Large intestine (tissue), 3 donors: ENCODE results near the gene STK32C. TPM values are rescaled to one million over a fixed set of nuclear protein-coding genes. Genes with fewer than 3 reads are reported as not detected.

Experiments used
- DNase-seq, 2 donors: peaks; one replicate each; pipeline versions ENCODE4 v3.0.0 to v3.0.0-alpha.2; 2013
- H3K27ac ChIP-seq: one replicate; pipeline ENCODE4 v1.5.1; 2013; ENCODE audit warnings: low read length
- H3K27me3 ChIP-seq: 2 replicates; pipeline ENCODE4 v1.6.1; 2013; ENCODE audit warnings: low read length; ENCODE audit not compliant: control insufficient read depth, insufficient read depth
- H3K36me3 ChIP-seq: 2 replicates; pipeline ENCODE4 v1.6.1; 2013; ENCODE audit warnings: low read length; ENCODE audit not compliant: control insufficient read depth, insufficient read depth
- H3K4me1 ChIP-seq: one replicate; pipeline ENCODE4 v1.6.1; 2013; ENCODE audit warnings: low read length; ENCODE audit not compliant: control insufficient read depth, insufficient read depth
- H3K4me3 ChIP-seq: one replicate; pipeline ENCODE4 v1.5.1; 2013; ENCODE audit warnings: low read length
- H3K9me3 ChIP-seq: one replicate; pipeline ENCODE4 v1.6.1; 2013; ENCODE audit warnings: mild to moderate bottlenecking, low read depth, low read length, moderate library complexity; ENCODE audit not compliant: control insufficient read depth
- WGBS: methylation state at CpG from one replicate; pipeline ENCODE4 v1.1.5; 2013; ENCODE audit warnings: low lambda C conversion rate; ENCODE audit not compliant: insufficient coverage; 5-methylcytosine and 5-hydroxymethylcytosine counted together
- polyA plus RNA-seq: library from polyadenylated mRNA; unstranded; fragments of 120-200 nt; gene quantifications from one replicate; pipeline ENCODE4 v1.2.1, GENCODE V29; 2013

Gene STK32C
- polyA plus RNA-seq, 1 donor, result 16.2 TPM

DNA sequence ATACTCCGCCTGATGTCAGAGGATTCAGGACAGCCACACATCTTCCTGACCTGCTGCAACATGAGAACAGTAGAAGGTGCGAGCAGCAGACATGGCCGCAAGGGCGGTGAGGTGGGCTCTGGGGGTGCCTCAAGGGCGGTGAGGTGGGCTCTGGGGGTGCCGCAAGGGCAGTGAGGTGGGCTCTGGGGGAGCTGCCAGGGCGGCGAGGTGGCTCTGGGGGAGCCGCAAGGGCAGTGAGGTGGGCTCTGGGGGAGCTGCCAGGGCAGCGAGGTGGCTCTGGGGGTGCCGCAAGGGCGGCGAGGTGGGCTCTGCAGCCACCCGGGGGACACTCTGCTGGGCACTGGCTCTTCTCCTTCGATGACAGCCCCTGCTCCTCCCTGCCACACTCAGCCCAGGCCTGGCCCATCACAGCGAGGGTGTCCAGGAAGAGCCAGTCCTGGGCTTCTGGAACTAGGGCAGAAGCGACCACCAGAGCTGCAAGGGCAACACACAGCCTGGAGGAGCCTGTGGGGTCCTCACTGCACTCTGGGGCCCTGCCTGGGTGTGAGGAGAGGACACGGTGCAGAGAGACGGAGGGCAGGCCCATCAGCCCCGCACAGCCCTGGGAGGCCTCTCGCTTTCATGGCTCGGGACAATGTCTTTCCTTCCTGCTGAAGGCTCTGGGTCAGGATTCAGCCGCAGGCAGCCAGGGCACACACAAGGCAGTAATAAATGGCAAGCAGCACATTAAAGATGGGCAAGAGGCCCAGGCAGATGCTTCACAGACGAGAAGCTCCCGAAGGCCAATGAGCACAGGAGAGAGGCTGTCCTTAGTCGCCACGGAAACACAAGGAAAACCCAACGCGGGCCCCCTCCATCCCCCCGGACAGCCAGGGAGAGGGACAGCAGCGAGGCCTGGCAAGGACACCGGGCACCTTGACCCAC lies 42.5 kb downstream of the STK32C start:
- no peak overlapping the region for H3K27ac ChIP-seq
- peaks cover 4% of the 10 kb centered on the region for H3K4me1 ChIP-seq
- DNase-seq, result peak in 1 of 2 donors; percentile 34
- peaks cover 8% of the 10 kb centered on the region for H3K27me3 ChIP-seq
- no peak overlapping the region for H3K4me3 ChIP-seq
- H3K36me3 ChIP-seq, result no peaks in the 10 kb centered on the region
- no CpG with 5 or more reads among the region's 32 CpGs for WGBS
- H3K9me3 ChIP-seq, result no peaks in the 10 kb centered on the region

DNA sequence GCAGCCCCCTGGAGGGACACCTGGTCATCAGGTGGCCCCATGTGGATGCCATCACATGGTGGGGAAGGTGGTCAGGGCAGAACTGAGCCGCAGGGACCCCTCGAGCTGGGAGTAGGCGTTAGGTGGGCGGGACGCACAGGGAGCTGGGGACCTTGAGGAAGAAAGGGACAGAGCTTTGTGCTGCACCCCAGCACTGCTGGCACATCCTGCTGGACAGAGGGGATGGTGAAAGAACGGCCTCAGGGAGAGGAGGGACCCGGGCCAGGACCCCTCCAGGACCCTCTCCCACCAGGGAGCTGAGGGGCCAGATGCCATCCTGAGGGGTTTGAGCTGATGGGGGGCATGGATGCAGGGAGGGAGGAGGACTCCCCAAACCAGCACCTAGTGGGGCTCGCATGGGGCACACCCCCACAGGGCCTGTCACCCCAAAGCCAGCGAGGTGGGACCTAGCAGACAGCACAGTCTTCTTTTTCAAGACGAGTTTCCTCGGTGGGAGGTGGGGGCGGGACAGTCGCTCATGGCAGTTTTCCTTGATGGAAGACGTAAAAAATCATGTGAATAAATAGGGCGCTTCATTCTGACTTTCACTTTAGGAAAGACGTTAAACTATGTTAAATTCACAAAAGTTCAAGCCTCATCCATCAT lies 43.3 kb downstream of the STK32C start:
- H3K36me3 ChIP-seq, result no peaks in the 10 kb centered on the region
- DNase-seq, result no peak
- H3K27me3 ChIP-seq, result peaks cover 8% of the 10 kb centered on the region
- H3K27ac ChIP-seq, result no peak overlapping the region
- H3K4me3 ChIP-seq, result no peak overlapping the region
- no CpG with 5 or more reads among the region's 16 CpGs for WGBS
- peaks cover 4% of the 10 kb centered on the region for H3K4me1 ChIP-seq
- no peaks in the 10 kb centered on the region for H3K9me3 ChIP-seq

DNA sequence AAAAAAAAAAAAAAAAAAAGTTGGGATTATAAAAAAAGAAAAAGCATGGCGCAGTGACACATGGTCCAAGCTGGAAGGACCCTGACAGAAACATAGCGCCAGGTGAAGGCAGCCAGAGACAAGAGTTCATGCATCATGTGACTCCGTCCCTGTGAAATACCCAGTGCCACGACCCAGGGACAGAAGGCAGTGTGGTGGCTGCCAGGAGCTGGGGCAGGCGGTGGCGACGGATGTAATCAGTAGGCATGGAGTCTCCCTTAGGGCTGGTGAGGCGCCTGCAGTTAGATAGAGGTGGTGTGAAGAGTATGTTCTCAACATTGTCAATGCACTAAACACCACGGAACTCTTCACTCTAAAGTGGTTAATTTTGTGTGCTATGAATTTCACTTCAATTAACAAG lies 43.9 kb downstream of the STK32C start:
- Histone ChIP-seq H3K27ac (no peak overlapping the region), H3K36me3 (no peaks in the 10 kb centered on the region), H3K4me1 (peaks cover 4% of the 10 kb centered on the region), H3K27me3 (peaks cover 8% of the 10 kb centered on the region), H3K4me3 (no peak overlapping the region), H3K9me3 (no peaks in the 10 kb centered on the region)
- no CpG with 5 or more reads among the region's 9 CpGs for WGBS
- DNase-seq, result no peak

DNA sequence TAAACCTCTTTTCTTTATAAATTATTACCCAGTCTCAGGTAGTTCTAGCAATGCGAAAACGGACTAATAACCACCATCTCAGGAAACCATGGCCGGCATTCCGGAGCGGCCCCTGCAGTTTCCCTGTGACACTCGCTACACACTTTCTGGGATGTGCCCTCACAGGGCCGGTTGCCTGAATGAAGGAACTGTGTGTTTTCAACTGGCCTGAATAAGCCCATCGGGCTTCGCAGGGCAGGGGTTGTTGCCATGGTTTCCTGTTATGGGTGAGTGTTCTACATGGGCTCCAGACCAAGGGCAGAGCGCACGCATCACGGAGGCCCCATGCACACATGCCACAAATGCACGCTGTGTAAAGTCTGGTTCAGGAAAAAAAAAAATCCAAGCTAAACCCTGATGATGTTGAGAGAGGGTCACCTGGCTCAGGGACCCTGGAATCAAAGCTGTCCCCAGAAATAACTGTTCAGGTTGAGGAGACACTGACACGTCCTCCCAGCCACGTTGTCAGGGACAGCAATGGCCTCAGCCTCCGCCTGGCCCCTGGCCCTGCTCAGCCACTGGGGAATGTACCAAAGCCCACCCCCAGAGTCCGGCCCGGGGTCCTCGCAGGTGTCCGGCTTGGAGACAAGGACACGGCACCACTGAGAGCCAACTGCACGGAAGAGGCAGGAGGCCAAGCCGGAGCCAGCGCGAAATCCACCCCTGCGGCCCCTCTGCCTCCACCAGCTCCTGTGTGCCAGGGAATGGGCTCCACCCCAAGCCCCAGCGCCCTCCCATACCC lies 47.9 kb downstream of the STK32C start:
- Histone ChIP-seq H3K4me1 (no peaks in the 10 kb centered on the region), H3K27ac (no peak overlapping the region), H3K9me3 (no peaks in the 10 kb centered on the region), H3K36me3 (no peaks in the 10 kb centered on the region), H3K27me3 (peaks cover under 1% of the 10 kb centered on the region), H3K4me3 (no peak overlapping the region)
- WGBS, result 100% methylated on average over 1 of the region's 27 CpGs
- DNase-seq, result no peak

DNA sequence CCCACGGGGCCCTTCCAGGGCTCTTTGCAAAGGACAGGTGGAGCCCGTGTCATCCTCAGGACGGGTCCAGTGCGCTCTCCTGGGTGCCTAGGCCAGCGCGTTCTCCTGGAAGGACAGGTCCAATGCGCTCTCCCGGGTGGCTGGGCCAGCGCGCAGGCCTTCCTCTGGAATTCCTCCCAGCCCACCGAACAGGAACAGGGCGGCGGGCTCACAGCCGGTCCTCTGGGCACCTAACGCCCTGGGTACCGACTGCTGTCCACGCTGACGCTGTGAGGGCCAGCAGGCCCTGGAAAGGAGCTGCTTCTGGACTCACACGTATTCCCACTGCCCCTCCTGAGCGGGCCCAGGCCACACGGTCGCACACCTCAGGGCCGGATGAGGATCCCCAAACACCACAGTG lies 49.3 kb downstream of the STK32C start:
- no peak for DNase-seq
- no peaks in the 10 kb centered on the region for H3K36me3 ChIP-seq
- WGBS, result no CpG with 5 or more reads among the region's 23 CpGs

DNA sequence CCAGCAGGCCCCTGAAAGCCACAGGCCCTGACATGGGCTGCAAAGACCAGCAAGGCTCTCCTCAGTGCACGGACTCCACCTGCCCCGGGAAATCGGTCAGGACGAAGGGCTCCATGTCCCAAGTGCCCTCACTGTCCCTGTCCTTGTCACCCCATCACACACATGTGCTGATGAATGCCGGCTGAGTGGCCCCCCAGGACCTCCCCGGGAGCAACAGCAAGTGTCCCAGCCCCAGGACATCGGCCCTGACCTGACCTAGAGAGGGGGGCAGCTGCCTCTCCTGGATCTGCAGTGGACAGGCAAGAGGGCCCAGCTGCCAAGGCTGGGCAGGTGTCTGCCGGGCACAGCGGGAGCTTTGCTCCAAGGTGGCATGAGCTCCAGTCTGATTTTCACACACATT lies 49.8 kb downstream of the STK32C start:
- Histone ChIP-seq H3K27me3 (no peaks in the 10 kb centered on the region), H3K27ac (no peak overlapping the region), H3K4me1 (no peaks in the 10 kb centered on the region), H3K4me3 (no peak overlapping the region), H3K9me3 (peaks cover 5% of the 10 kb centered on the region), H3K36me3 (no peaks in the 10 kb centered on the region)
- WGBS, result no CpG with 5 or more reads among the region's 9 CpGs
- DNase-seq, result no peak

More for the DNA sequence above, 49.3 kb downstream of the STK32C start:
- Histone ChIP-seq H3K4me3 (no peak overlapping the region), H3K4me1 (no peaks in the 10 kb centered on the region), H3K9me3 (peaks cover 2% of the 10 kb centered on the region), H3K27ac (no peak overlapping the region), H3K27me3 (no peaks in the 10 kb centered on the region)

DNA sequence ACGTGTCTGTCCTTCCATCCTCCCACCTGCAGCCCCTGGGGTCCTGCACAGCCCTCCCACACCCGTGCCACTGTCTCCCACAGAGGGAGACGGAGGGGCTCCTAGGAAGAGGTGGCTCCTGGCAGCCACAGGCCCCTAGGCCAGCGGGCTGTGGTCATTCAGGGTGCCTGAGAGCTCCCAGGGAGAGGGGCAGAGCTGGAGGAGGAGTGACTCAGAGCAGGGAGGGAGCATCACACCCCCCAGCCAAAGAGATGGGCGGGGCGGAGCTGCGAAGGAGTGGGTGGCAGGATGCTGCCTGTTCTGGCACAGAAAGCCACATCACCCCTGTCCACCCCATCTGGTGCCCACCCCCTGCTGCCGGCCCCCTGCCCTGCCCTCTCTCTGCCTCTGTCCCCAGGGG lies 50.5 kb downstream of the STK32C start:
- WGBS, result no CpG with 5 or more reads among the region's 8 CpGs
- peaks cover 5% of the 10 kb centered on the region for H3K9me3 ChIP-seq
- no peak overlapping the region for H3K4me3 ChIP-seq
- no peaks in the 10 kb centered on the region for H3K36me3 ChIP-seq
- no peaks in the 10 kb centered on the region for H3K27me3 ChIP-seq
- no peak for DNase-seq
- no peak overlapping the region for H3K27ac ChIP-seq
- no peaks in the 10 kb centered on the region for H3K4me1 ChIP-seq

DNA sequence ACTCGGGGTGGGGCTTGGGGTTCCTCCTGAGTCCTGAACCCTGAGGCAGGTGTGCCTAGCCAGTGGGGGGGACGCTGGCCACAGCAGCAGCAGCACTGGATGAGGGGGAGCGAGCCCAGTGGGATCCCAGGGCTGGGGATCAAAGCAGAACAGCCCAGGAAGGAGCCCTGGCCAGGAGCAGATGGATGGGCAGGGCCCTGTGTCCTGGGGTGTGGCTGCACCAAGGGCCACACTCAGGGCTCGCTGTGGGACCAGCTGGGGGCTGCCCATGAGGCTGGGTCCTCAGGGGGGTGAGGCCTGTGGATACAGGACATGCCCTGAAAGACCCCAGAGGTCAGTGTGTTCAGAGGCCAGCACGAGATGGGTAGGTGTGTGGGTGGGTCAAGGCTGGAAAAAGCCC lies 50.9 kb downstream of the STK32C start:
- H3K4me1 ChIP-seq, result no peaks in the 10 kb centered on the region
- no peak overlapping the region for H3K4me3 ChIP-seq
- H3K9me3 ChIP-seq, result peaks cover 5% of the 10 kb centered on the region
- no CpG with 5 or more reads among the region's 5 CpGs for WGBS
- H3K36me3 ChIP-seq, result no peaks in the 10 kb centered on the region
- no peaks in the 10 kb centered on the region for H3K27me3 ChIP-seq
- H3K27ac ChIP-seq, result no peak overlapping the region
- no peak for DNase-seq

DNA sequence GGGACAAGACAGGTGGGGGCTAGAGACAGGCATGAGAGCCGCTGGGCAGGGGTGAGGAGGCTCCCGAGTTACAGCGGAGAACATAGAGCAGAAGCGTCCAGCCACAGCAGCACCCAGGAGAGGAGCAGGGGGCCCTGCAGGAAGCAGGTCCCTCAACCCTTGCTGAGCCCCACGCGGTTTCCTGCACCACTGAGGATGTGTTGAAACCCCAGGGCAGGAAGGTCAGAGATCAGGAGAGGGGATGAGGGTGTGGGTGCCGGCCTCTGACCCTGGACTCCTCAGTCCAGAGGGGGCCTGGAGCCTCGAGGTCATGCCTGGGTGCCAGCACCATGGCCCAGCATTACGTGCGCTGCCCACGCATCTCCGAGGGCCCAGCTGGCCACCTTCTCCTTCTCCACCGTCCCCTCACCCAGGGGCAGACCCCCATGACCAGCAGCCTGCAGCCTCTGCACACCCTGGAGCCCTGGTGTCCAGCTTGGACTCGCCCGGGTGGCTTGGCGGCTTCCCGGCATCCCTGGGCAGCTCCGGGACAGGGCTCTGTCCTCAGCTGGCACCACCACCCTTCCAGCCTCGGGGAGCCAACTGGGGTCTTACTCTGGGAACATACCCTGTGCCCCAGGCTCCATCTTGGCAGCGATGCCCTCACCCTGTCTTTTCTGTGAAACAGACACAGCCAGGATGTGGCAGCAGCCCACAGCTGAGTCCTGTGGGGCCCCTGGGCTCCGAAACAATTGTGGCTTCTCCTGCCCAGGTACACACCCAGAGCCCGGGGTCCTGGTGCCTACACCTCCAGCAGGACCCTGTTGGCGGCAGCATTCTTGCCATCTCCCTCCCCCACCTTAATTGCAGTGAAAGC lies 52.0 kb downstream of the STK32C start:
- peaks cover 3% of the 10 kb centered on the region for H3K4me1 ChIP-seq
- no peak for DNase-seq
- no peak overlapping the region for H3K27ac ChIP-seq
- no peaks in the 10 kb centered on the region for H3K27me3 ChIP-seq
- H3K4me3 ChIP-seq, result no peak overlapping the region
- H3K36me3 ChIP-seq, result no peaks in the 10 kb centered on the region
- H3K9me3 ChIP-seq, result peaks cover 5% of the 10 kb centered on the region
- WGBS, result no CpG with 5 or more reads among the region's 23 CpGs
